OCI-LY1 (cell line): ENCODE results near the gene SEMA4F.

Source experiments
- CTCF ChIP-seq: fragments of 200-600 bp; sonication (generic), shearing (Covaris generic); IDR thresholded peaks from 2 replicates; pipeline ENCODE4 v1.5.1; 2017; ENCODE audit warnings: mild to moderate bottlenecking, antibody characterized with exemption, low read length, moderate library complexity, mixed read lengths
- EZH2 ChIP-seq: fragments of 200-600 bp; sonication (generic), shearing (Covaris generic); IDR thresholded peaks from 2 replicates; pipeline ENCODE4 v1.8.0; 2017; ENCODE audit warnings: borderline replicate concordance, mixed run types, mild to moderate bottlenecking, antibody characterized with exemption, low read length, moderate library complexity, mixed read lengths

DNA sequence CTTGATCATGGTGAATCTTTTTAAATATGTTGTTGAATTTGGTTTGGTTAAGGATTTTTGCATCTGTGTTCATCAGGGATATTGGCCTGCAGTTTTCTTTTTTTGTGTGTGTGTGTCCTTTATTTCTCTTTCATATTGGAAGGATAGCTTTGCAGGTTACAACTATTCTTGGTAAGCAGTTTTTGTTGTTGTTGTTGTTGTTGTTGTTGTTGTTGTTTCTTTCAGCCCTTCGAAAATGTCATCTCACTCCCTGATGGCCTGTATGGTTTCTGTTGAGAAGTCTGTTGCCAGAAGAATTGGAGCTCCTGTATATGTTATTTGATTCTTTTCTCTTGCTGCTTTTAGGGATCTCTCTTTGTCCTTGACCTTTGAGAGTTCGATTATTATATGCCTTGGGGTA is 74.8 kb downstream of the SEMA4F start:
- TF ChIP-seq CTCF, result no peak
- no peak for TF ChIP-seq EZH2
